Epithelial cell of esophagus (primary cell): Measurements from ENCODE around the gene CAPZB.

ENCODE experiments used
- DNase-seq: peaks from one replicate; pipeline ENCODE4 v3.0.0; 2010; ENCODE audit warnings: low read depth
- H3K4me3 ChIP-seq: 2 replicates; pipeline ENCODE4 v1.5.1; 2011; ENCODE audit warnings: mild to moderate bottlenecking, low read length, control low read depth
- TF ChIP-seq, protein P1 (sequence below): IDR thresholded peaks from 2 replicates; pipeline ENCODE4 v1.5.1; 2011; ENCODE audit warnings: low read depth, mild to moderate bottlenecking, low read length, control low read depth, inconsistent platforms; ENCODE audit not compliant: insufficient read depth; ENCODE audit errors: missing control alignments

CAPZB gene

DNA sequence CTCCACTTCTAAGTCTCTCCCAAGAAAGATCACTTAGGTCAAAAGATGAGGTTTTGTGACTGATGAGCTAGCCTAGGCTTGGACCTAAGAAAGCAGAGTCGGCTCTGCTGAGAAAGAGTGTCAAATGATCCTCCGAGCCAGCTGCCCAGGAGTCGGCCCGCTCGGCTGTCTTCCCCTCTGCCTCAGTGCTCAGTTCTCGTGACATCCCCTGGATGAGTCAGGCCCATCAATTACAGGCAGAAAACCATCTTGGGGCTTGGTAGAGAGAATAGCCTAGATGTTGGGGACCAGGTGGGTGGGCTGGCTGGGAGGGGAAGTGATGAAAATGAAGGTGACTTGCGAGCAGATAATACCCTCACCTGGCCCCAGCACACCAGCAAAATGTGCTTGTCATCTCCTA lies 112.7 kb downstream of the CAPZB start:
- TF ChIP-seq, protein P1, sequence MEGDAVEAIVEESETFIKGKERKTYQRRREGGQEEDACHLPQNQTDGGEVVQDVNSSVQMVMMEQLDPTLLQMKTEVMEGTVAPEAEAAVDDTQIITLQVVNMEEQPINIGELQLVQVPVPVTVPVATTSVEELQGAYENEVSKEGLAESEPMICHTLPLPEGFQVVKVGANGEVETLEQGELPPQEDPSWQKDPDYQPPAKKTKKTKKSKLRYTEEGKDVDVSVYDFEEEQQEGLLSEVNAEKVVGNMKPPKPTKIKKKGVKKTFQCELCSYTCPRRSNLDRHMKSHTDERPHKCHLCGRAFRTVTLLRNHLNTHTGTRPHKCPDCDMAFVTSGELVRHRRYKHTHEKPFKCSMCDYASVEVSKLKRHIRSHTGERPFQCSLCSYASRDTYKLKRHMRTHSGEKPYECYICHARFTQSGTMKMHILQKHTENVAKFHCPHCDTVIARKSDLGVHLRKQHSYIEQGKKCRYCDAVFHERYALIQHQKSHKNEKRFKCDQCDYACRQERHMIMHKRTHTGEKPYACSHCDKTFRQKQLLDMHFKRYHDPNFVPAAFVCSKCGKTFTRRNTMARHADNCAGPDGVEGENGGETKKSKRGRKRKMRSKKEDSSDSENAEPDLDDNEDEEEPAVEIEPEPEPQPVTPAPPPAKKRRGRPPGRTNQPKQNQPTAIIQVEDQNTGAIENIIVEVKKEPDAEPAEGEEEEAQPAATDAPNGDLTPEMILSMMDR, result no peak
- no peak for DNase-seq

DNA sequence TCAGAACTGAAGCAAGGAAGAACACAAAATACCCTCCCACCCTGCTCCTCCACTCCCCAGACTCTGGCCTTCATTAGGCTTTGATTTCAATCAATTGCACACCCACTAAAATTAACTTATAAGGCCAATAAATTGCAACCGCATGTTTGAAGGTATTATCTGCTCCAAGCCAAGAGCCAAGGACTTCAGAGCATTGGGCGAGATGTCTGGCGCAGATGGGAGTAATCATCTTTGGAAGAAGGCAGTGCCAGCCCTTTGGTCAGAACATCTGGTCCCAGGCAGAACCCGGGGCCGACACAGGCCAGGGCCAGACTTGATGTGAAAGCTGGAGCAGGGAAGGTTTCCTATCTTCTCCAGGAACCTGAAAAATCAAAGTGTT lies 113.2 kb downstream of the CAPZB start:
- TF ChIP-seq, protein P1, result no peak
- H3K4me3 ChIP-seq, result no peak overlapping the region
- DNase-seq, result no peak

More for the DNA sequence above, 112.7 kb downstream of the CAPZB start:
- no peak overlapping the region for H3K4me3 ChIP-seq

DNA sequence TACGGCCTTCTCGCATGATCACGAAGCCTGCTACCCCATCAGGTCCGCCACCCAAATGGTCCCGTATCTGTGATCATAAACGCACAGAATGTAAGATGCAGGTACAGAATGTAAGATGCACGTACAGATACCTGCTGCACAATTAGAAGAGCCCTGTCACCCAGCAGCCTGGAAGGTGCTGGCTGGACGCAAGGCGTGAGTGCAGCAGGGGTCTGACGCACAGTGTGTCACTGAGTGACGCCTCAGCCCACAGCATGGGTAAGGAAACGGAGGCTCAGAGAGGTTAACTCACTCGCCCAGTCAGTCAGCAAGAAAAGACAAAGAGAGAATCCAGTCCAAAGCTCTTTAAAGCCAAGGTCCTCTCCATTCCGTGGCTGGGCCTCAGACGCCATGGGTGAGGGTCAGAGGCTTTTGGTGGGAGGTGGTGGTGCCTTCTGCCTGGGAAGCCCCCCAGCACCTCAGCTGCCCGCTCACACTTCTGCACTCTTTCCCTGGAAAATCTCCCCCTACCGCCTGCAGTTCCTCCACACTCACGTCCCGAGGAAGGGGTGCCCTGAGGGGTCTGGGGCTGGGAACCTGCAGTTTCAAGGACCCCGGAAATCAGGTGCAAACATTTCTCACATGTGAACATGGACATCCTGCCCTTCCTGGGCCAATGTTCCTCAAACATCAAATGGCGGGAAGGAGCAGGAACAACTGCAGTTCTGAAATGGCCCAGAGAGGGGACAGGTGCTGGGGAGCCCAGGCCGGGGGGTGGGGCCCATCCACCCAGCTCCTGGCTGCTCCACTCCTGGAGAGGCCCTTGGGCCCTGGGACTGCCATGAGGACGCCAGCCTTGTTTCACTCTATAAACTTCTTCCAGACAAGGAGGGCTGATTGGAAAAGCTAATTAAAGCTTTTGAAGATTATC lies 113.9 kb downstream of the CAPZB start:
- TF ChIP-seq, protein P1, result no peak
- DNase-seq, result no peak
- H3K4me3 ChIP-seq, result no peak overlapping the region

DNA sequence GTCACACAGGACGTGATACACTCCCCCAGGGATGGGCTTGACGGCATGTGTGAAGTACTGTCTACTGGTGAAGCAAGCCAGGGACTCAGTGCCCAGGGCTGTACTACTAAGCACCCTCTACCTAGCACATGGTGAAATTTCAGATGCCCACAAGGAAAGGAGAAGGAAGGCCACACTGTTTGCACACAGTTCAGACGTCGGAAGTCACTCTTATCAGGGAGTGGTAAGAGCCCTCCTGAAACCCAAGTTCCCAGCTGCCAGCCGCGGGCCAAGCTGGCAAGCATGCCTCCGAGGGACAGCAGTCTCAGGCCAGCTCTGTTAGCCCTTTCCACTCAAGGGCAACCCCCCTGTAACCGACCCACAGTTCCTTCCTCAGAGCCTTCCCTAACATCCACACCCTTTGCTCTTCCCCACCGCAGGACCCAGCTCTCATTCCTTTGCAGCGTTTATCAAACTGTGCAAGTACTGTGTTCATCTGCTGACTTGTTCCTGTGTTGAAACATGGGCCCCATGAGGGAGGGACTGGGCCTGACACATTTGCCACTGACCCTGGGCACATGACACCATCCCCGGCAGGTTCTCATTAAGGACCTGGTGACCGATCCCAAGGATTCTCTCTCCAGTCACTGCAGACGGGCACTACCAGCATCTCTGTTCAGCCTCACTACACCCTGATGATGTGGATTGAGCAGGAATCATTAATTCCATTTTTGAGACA lies 114.7 kb downstream of the CAPZB start:
- H3K4me3 ChIP-seq, result no peak overlapping the region
- TF ChIP-seq, protein P1, result no peak
- no peak for DNase-seq

DNA sequence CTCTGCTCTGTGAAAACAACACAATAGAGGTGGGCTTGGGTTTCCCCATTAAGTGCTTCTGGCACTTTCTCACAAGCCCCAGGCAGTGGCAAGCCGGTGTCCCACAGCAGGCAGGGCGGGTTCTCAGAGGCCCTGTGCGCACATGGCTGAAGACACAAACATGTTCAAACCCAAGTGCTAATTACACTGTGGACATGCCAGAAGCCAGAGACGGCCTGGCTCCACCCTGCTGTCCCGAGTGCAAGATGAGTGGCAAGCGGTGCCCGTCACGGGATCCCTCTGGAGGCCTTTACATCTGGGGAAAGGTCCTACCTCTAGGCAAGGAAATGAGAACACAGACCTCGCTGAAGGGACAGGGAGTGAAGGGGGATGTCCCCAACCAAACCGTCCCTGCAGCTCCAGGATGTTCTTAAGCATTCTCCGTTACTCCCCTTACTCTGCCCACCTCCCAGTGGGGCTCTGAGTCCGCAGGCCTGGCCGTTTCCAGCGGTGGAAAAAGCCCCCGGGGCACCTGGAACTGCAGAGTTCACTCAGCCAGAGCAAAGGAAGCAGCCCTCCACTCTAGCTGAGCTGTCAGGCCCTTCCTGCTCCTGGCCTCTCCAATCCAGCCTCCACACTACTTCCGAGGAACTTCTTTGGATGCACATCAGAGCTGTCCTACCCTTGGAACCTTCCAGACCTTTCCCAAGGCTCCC lies 115.8 kb downstream of the CAPZB start:
- TF ChIP-seq, protein P1, result no peak
- no peak overlapping the region for H3K4me3 ChIP-seq
- no peak for DNase-seq

DNA sequence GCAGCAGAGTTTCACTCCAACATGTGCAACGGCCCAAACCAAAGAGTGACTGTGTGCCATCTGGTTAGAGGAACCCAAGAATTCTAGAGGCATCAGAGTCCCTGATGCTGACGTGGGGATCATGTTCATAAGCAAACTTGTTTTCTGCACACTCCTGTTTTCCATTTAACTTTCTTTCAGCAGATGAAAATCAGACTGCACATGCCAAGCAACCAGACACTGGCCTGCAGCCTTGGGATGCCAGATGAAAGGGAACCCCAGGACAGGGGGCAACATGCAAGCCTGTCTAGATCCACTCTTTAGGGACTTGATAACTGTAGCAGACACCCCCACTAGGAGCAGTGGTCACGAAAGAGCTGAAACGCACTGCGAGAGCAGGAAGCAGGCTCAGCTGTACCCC lies 116.4 kb downstream of the CAPZB start:
- TF ChIP-seq, protein P1, result no peak
- no peak overlapping the region for H3K4me3 ChIP-seq
- no peak for DNase-seq
